Measurements from ENCODE around the gene FAT1. TPM values are rescaled to one million over a fixed set of nuclear protein-coding genes. Genes with fewer than 3 reads are reported as not detected.

FAT1 gene
- total RNA-seq, 1 donor from 2014 or later = 50.3 TPM

DNA sequence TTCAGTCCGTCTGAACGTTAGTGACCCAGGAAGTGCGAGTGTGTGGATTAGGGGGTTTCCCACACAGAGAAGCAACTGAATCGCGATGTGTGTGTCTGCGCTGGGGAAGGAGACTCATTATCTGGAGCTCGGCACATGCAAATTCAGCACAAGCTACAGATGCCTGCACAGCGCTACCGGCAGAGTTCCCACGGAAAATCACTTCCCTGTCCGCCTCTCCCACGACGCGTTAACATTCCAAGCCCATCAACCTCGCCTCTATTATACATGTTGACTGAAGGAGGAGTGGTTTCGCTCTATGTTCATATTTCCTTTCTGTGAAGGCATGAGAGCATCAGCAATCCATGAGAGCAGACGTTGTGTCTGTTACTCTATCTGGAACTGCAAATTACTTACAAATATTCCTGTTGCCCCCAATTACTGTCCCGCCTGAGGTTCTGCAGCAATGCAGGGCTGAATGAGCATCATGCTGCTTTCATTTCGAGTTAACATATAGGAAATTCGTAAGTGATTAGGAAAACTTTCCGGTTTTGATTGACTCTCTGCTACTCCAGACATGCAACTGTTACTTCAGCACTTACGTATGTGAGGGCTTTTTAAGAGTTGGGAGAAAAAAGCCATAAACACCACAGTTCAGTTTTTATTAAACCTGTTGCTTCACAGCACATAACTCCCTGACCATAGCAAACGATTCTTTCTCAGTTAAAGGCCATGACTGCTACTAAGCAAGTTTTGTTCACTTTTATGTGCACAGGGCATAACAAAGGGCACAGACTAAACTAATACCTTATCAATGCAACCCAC, 153.3 kb downstream of the FAT1 start:
- DNase-seq (ENCODE audit: low spot score) = no peak

DNA sequence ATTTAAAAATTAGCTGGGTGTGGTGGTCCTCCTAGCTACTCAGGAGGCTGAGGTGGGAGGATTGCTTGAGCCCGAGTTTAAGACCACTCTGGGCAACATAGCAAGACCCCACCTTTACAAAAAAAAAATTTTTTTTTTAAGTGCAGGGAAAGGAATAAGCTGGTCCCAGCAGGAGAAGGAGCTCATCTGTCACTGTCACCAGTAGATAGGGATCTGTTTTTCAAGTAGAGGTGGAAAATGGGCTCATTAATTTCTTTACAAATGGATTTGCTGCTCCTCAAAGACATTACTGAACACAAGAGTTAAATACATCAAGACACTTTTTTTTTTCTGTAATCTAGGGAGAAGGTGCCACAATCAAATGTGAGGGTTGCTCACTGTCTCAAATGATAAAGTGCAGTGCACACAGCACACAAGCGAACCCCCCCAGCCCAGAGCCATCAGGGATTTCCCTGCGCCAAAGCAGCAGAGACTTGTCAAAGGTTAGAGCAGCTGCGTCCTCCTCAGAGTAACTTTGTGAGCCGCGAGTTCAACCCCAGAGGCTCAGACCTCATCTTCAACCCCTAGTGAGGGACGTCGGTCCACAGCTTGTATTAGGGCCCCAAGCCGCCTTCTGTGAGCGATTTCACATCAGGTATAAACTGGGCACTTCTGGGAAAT, 154.0 kb downstream of the FAT1 start:
- no peak for DNase-seq (ENCODE audit: low spot score)

DNA sequence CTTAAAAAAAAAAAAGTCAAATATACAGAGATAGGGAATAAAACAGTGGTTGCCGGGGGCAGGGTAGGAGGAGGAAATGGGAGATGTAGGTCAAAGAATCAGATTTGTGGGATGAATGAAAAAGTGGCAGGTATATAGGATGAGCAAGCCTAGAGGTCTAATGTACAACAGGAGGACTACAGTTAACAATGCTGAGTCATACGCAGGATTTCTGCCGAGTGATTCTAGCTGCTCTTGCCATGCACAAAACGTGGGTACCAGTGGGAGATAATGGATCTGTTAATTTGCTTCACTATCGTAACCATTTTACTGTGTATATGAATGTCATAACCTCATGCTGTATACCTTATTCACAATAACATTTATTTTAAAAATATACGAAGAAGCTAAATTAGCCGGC, 157.6 kb downstream of the FAT1 start:
- no peak for DNase-seq (ENCODE audit: low spot score)

DNA sequence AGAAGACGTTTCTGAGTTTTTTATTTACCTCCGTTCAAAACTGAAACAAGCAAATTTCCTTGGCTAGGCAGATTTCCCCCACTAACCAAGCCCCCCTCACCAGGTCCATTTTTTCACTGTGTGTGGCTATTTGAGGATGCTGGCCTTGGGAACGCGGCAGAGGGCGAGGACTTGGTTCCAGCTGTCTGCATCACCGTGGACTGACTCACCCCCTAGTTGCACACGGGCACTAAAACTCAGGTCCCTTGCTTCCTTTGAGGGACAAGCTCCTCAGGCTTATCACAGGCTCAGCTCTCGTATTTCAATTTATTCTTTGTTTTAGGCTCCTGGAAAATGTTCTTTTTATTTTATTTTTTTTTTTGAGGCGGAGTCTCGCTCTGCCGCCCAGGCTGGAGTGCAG, 159.9 kb downstream of the FAT1 start:
- no peak for DNase-seq (ENCODE audit: low spot score)

DNA sequence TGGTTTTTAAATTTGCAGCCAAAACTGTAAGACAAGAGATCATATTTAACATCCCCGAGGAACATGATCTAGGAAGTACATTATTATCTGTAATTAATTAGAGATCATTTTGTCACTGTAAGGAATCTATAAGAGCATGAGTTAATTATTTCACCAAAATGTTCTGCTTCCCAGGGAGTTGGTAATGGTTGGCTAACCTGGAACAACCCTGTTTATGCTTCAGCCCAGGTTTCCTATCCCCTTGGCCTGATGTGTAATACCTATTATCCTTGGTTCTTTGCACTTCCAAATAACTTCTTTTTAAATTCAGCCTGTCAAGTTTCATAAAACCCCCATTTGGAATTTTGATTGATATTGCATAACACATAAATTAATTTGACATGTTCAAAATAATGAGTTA, 161.9 kb downstream of the FAT1 start:
- no peak for DNase-seq (ENCODE audit: low spot score)

DNA sequence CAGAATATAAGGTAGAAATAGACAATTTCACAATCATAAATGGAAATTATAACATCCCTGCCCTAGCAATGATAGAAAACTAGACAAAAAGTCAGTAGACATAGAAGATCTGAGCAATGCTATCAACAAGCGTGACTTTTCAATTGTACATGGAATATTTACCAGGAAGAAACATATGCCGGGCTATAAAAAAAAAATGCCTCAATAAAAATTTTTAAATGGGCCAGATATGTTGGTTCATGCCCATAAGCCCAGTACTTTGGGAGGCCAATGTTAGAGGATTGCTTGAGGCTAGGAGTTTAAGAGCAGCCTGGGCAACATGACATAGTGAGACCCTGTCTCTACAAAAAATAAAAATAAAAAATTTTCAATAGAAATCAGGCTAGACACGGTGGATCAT, 163.0 kb downstream of the FAT1 start:
- DNase-seq (ENCODE audit: low spot score) = no peak

DNA sequence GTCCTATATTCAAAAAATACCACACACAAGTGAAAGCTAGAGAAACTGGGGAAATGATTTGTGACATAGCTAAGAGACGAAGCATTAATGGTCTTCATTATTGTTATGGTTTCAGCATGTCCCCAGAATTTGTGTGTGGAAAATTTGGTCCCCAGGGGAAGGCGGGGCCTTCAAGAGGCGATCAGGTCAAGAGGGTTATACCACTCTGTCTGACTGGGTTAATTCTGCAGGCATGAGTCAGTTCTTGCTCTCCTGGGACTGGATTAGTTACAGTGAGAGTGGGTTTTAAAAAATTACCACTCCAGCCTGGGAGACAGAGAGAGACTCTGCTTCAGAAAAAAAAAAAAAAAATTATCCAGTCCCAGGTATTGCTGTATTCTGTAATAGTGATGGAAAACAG, 166.2 kb downstream of the FAT1 start:
- DNase-seq (ENCODE audit: low spot score) = no peak

DNA sequence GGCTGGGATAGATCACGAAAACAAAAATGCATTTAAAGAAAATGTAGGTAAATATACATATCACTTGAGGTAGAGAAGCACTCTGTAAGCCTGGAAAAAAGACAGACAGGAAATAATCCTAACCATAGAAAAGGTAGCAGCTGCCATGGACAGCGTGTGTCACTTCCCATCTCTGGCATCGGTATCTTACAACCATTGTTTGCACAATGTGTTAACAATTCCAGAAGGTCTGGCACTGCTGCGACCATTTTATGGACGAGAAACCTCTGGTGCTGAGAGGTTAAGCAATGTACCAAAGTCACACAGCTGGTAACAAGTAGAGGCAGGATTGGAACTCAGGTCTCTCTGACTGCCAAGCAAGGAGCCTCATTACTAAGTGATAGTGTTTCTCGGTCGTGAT, 166.6 kb downstream of the FAT1 start:
- DNase-seq (ENCODE audit: low spot score) = no peak

DNA sequence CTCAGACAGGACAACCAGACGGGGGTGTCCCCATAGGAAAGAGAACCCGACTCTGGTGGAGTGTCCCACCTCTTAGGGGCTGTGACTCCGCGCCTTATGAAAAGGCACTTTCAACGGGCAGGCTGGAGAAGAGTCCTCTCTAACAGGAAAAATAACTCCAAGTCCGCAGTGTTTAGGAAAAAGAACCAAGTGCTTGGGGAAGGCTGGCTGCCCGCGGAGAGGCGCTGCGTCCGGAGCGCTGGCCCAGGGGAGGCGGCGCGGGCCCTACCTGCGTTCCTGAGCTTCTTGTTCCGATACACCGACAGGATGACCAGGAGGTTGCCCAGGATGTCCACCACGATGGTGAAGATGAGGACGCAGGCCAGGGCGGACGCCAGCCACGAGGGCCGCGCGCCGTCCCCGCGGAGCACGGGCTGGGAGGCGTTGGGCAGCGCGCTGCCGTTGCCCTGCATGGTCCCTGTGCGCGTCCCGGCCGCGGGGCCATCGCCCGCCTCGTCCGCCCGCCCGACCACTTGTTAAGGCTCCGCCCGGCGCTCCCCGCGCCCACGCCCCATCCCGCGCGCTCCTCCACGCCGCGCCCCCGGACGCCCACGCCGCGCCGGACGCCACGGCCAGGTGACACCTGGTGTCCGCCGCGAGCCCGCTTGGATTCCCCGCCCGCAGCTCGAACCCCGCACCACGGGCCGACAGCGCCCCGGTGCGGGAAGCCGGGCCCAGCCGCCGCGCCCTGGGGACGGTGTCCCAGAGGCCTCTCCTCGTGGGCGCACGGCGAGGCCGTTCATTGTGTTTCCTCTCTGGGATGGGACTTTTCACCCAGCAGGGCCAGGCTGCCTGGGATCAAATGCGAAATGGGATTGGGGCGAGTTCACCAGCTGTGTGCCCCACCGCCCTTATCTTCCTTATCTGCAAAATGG, 168.5 kb downstream of the FAT1 start, which contains the start of gene MTNR1A:
Gene MTNR1A, minus strand, starts transcription at position 654 of the 914 bp plus-strand sequence. Its CDS starts 202 bp downstream, at position 452.
- peak; percentile 59 for DNase-seq (ENCODE audit: low spot score)

DNA sequence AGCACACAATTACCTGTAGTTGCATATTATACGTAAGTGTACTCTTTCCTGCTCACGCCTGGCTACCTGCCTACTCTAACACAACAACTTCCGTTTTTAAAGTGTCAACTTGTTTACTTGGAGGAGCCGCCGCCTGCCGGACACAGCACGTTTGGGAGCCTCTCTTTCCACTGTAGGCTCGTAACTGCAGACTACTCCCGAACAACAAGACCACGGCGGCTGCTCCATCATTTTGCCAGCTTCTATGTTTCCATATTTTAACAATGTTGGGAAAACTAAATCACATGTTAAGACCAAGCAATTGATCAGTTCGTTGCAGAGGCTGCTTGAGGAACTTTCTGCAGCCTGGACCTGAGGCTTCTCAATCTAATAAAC, 169.1 kb downstream of the FAT1 start:
- peak; percentile 59 for DNase-seq (ENCODE audit: low spot score)

DNA sequence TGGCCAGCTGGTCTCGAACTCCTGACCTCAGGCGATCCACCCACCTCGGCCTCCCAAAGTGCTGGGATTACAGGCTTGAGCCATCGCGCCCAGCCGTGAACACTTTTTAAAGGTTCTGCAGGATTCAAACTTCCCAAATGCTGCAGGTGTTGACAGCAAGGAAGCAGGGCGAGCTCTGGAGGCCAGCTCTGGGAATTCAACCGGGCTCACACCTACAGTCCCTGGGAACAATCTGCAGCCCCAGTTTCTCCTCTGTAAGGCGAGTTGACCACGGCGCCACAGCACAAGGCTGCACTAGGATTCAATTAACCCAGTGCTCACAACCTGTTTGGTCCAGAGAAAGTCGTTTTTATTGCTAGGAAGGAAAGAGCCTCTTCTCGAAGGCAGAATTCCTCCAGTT, 169.9 kb downstream of the FAT1 start:
- no peak for DNase-seq (ENCODE audit: low spot score)

DNA sequence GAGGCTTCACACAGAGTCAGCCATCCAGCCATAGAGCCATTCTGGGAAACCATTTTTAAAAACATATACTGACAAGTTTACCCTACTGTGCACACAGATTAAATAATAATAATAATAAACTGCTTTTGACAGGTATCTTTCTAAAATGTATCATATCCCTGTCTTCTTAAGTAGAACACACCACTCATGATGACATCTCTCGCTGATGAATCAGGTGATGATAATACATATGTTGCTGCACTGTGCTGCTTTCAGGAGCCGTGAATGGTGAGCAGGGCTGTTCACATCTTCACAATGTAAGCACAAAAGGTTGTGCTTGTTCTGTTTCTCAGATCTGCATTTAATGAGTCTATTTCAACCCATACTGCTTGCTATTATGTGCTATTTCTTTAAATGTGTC, 171.8 kb downstream of the FAT1 start:
- no peak for DNase-seq (ENCODE audit: low spot score)

DNA sequence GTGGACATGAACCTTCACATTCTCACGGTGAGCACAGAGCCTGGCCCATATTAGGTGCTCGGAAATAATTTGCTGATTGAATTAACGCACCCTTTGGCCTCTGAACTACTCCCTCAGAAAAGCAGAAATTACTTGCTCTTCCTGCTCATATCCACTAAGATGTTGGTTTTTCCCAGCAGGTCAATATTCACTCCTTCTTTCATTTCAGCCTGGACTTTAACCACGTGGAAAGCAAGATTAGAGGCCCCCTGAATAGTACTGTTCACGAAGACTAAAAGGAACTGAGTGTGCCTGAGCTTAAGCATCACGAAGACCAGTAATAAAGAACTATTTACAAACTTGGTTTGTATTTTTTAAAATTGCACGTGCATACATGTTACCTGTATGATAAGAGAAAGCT, 178.2 kb downstream of the FAT1 start:
- no peak for DNase-seq (ENCODE audit: low spot score)

DNA sequence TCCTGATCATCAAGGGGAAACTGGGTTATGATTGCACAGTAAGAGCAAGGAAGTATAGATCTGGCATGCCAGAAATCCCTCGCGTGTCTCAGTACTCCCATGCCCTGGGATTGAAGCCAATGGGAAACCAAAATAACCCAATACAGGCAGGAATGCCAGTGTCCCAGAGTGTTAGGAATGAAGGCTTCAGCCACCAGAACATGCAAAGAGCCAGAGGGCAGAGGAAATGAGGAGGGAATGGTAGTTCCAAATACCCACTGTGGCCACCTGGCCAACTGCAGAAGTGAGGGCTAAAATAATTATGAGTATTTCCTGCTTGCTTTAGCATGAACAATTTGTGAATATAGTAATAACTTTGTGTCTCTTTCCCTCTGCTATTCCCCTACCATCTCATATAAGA, 180.4 kb downstream of the FAT1 start:
- no peak for DNase-seq (ENCODE audit: low spot score)

DNA sequence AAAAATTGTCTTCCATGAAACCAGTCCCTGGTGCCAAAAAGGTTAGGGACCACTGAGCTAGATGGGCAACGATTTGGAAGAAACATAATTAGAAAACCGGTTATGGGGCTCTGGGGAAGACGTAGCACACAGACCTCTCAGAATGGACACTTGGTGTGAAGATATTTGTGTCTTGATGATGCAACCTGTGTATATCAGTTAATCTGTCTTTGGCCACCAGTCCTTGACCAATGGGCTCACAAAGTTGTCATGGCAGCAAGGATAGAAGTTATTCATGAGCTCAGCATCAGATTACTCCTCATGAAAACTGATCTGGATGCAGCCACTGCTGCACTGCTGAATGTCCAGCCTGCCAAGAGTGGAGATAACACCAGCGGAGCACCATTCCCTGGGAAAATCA, 181.9 kb downstream of the FAT1 start:
- no peak for DNase-seq (ENCODE audit: low spot score)

DNA sequence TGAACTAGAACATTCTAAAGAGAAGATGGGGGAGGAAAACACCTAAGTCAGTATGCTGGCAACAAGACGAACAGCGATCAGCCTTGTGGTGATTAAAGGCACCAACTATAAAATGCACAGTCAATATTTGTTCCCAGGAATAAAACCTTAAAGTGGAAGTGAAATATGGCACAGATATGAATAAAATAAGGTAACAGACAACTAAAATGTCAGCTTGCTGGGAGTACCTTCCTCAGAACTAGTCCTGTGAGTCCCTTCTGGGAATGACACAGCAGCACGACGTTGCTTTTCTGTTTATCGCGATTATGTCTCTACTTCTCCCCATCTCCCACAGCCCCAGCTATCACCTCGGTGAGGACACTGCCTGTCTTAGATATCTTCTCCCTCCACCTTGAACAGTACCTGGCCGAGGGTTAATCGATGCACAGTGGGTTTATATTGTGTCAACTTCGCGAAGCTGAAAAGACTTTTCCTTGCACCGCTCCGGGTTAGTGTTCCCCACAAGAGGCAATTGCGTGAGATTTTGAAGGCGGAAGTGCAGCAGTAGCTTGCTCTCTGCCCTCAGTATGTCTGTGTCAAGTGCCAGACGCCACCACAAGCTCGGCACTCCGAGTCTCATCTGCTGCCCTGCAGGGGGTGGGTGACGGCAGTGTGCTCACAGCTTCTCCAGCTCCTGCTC, 185.7 kb downstream of the FAT1 start:
- no peak for DNase-seq (ENCODE audit: low spot score)

Other genes with a start within 250 kb of the FAT1 start
- not detected for gene MTNR1A, start 168.3 kb downstream of the FAT1 start, total RNA-seq